Activated CD4-positive, alpha-beta memory T cell treated with anti-CD3 and anti-CD28 coated beads for 36 hours (primary cell): Measurements from ENCODE around the gene ZBTB7A. TPM values are rescaled to one million over a fixed set of nuclear protein-coding genes. Genes with fewer than 3 reads are reported as not detected.

Experiments used
- CTCF ChIA-PET: fragments of 350-600 bp; sonication (Branson Sonifier 250); formaldehyde crosslinking; loops from one replicate; lab custom pipeline; 2021; ENCODE audit warnings: antibody characterized with exemption, inconsistent platforms; lab: Charles Lee
- POLR2A ChIA-PET: fragments of 350-600 bp; sonication (Branson Sonifier 250); formaldehyde crosslinking; loops from one replicate; lab custom pipeline; 2021; ENCODE audit warnings: antibody characterized with exemption; lab: Charles Lee
- DNase-seq: peaks from one replicate; pipeline ENCODE4 v3.0.0-alpha.2; 2020
- H3K27ac Mint-ChIP-seq: one replicate; pipeline ENCODE4 v1.8.0; 2021; ENCODE audit warnings: mixed read lengths
- H3K27me3 Mint-ChIP-seq: one replicate; pipeline ENCODE4 v1.8.0; 2021; ENCODE audit warnings: mixed read lengths
- H3K36me3 Mint-ChIP-seq: one replicate; pipeline ENCODE4 v1.8.0; 2021; ENCODE audit warnings: mixed read lengths
- H3K4me1 Mint-ChIP-seq: one replicate; pipeline ENCODE4 v1.8.0; 2021; ENCODE audit warnings: low read depth, mixed read lengths
- H3K4me3 Mint-ChIP-seq: one replicate; pipeline ENCODE4 v1.8.0; 2021; ENCODE audit warnings: mild to moderate bottlenecking, mixed read lengths
- H3K9me3 Mint-ChIP-seq: one replicate; pipeline ENCODE4 v1.8.0; 2021; ENCODE audit warnings: mixed read lengths
- intact Hi-C: fragments of 100-400 bp; cut with micrococcal nuclease; formaldehyde crosslinking; loops from one replicate; pipeline ENCODE4 v1.15.1; 2023
- total RNA-seq, 2 experiments: library from RNA; stranded (reverse); gene quantifications; one replicate each; pipeline ENCODE4 v1.2.3, GENCODE V29; 2021

ZBTB7A gene
- total RNA-seq, 2 experiments from 2014 or later = 31.0 to 32.5 TPM

- H3K27me3 Mint-ChIP-seq = no peaks in the 10 kb centered on the region
- intact Hi-C loops = loop anchor here (5.0 to 10.0 kb wide), 3 partner anchors 302 to 490 kb away; partner anchors contain the start of genes APBA3, CHAF1A, HMG20B and MRPL54
- ChIA-PET CTCF (interaction anchor here (1.2 kb wide), 1 partner anchor 75 kb away, joined by 4 read pairs; no protein-coding TSS in a partner anchor), POLR2A (interaction anchor here (1.1 kb wide), 1 partner anchor 57 kb away, joined by 3 read pairs; the partner anchor contains the start of gene PIAS4)
- peak overlapping the region; percentile 82 for H3K4me3 Mint-ChIP-seq
- H3K9me3 Mint-ChIP-seq = no peaks in the 10 kb centered on the region
- H3K36me3 Mint-ChIP-seq = peaks cover 5% of the 10 kb centered on the region
- DNase-seq = peak; percentile 53
- H3K4me1 Mint-ChIP-seq = peaks cover 44% of the 10 kb centered on the region
- peak overlapping the region; percentile 51 for H3K27ac Mint-ChIP-seq
These were observed 2.0 kb downstream of the ZBTB7A start for GRCh38 chr19:4064496-4065260.

DNA sequence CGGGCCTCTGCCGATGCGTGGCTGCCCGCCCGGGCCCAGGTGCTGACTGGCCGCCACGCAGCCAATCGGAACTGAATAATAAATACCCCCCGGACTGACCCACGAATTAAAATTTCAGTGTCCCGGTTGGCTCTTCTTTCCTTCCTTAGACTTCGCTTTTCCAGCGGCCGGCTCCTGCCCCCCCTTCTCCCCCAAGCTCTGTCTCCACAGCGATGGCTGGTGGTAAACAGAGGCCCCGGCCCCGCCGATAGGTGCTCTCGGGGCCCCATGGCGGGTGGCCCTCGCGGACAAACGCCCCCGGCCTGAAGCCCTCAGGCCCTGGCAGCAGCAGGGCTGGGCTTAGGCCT lies 2.6 kb downstream of the ZBTB7A start:
- Mint-ChIP-seq H3K4me1 (peaks cover 45% of the 10 kb centered on the region), H3K4me3 (peak overlapping the region; percentile 82), H3K36me3 (peaks cover 5% of the 10 kb centered on the region), H3K27ac (peak overlapping the region; percentile 83), H3K9me3 (no peaks in the 10 kb centered on the region), H3K27me3 (no peaks in the 10 kb centered on the region)
- CTCF ChIA-PET = interaction anchor here (1.2 kb wide), 1 partner anchor 76 kb away, joined by 4 read pairs; no protein-coding TSS in a partner anchor
- POLR2A ChIA-PET = interaction anchor here (1.1 kb wide), 1 partner anchor 57 kb away, joined by 3 read pairs; the partner anchor contains the start of gene PIAS4
- no peak for DNase-seq
- intact Hi-C loops = loop anchor here (10.0 kb wide), 1 partner anchor 489 kb away; the partner anchor contains the start of gene HMG20B

GRCh38 chr19:4063369-4064148 lies 3.1 kb downstream of the ZBTB7A start:
- POLR2A ChIA-PET = no interaction called here
- DNase-seq = no peak
- CTCF ChIA-PET = interaction anchor here (1.2 kb wide), 1 partner anchor 76 kb away, joined by 4 read pairs; no protein-coding TSS in a partner anchor
- Mint-ChIP-seq H3K4me1 (peaks cover 44% of the 10 kb centered on the region), H3K9me3 (no peaks in the 10 kb centered on the region), H3K27me3 (no peaks in the 10 kb centered on the region), H3K27ac (peak overlapping the region; percentile 83), H3K36me3 (peaks cover 5% of the 10 kb centered on the region), H3K4me3 (peak overlapping the region; percentile 82)
- intact Hi-C loops = loop anchor here (10.0 kb wide), 1 partner anchor 489 kb away; the partner anchor contains the start of gene HMG20B

DNA sequence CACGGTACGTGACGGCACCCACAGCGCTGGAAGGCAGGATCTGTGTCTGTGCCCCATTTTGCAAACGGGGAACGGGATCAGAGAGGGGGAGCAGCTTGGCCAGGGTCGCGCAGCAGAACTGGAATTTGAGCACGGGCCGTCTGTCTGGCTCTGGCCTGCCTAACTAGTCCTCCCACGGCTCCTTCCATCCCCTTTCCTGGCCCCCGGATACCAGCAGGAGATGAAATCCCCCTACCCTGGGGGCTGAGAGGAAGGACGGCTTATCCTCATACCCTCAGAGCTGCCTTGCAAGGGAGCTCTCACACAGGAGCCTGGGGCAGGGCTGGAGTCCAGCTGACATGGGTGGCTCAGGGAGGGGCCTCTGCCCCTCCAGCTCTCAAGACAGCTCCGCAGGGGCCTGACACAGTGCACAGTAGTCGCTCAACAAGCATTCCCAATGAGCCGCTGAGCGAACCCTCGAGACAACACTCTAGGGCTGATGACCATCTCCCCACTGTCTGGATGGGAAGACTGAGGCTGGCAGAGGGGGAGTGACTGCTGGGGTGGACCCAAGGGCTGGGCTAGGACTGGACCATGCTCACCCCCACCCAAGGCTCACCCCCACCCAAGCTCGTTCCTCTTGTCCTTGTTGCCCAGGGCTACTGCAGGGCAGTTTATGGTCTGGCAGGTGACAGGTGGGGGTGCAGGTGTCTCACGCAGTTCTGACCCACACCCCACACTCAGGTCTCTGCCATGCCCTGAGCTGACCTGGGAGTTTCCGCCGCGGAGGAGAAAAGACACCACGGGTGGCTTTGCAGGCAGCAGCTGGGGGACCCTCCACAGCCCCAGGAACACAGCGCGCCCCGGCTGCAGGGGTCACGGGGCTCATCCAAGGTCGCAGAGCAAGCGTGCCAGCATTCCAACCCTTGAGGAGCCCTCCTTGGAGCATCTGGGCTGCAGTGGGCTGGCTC lies 4.0 kb downstream of the ZBTB7A start:
- peaks cover 44% of the 10 kb centered on the region for H3K4me1 Mint-ChIP-seq
- no peak for DNase-seq
- CTCF ChIA-PET = interaction anchor here (1.5 kb wide), 1 partner anchor 77 kb away, joined by 6 read pairs; no protein-coding TSS in a partner anchor
- POLR2A ChIA-PET = no interaction called here
- intact Hi-C loops = loop anchor here (10.0 kb wide), 1 partner anchor 488 kb away; the partner anchor contains the start of gene HMG20B
- no peaks in the 10 kb centered on the region for H3K9me3 Mint-ChIP-seq
- H3K27ac Mint-ChIP-seq = peak overlapping the region; percentile 60
- H3K36me3 Mint-ChIP-seq = peaks cover 5% of the 10 kb centered on the region
- peak overlapping the region; percentile 82 for H3K4me3 Mint-ChIP-seq
- no peaks in the 10 kb centered on the region for H3K27me3 Mint-ChIP-seq

GRCh38 chr19:4061683-4062418 lies 4.8 kb downstream of the ZBTB7A start:
- H3K36me3 Mint-ChIP-seq = peaks cover 5% of the 10 kb centered on the region
- intact Hi-C loops = loop anchor here (10.0 kb wide), 1 partner anchor 487 kb away; the partner anchor contains the start of gene HMG20B
- peak overlapping the region; percentile 60 for H3K27ac Mint-ChIP-seq
- H3K9me3 Mint-ChIP-seq = no peaks in the 10 kb centered on the region
- DNase-seq = no peak
- CTCF ChIA-PET = interaction anchor here (1.5 kb wide), 1 partner anchor 78 kb away, joined by 6 read pairs; no protein-coding TSS in a partner anchor
- H3K4me3 Mint-ChIP-seq = peak overlapping the region; percentile 20
- peaks cover 46% of the 10 kb centered on the region for H3K4me1 Mint-ChIP-seq
- POLR2A ChIA-PET = interaction anchor here (0.5 kb wide), 1 partner anchor 200 kb away, joined by 3 read pairs; no protein-coding TSS in a partner anchor
- H3K27me3 Mint-ChIP-seq = no peaks in the 10 kb centered on the region

DNA sequence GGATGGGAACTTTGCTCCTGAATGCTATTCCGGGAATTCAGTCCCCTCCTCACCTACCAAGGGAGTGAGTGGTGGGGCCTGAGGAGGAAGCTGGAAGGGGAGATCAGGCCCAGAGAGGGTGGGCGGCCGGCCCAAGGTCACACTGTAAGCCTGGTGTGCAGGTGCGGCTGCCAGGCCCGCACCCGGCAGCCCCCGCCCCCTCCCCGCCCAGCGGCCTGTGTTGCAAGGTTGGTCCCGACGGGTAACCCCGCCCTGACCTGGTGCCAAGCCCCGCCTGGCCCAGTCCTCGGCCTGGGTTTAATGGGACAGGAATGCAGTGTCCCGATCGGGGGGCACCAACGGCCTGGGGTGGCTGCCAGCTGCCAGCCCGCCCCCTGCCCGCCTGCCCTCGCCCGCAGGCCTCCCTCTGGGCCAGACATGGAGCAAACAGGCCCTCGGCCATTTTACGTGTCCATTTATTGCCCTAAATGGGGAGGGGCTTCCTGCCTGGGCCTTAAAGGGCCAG lies 5.5 kb downstream of the ZBTB7A start:
- Mint-ChIP-seq H3K4me1 (peaks cover 46% of the 10 kb centered on the region), H3K27me3 (no peaks in the 10 kb centered on the region), H3K27ac (peak overlapping the region; percentile 89), H3K36me3 (peaks cover 5% of the 10 kb centered on the region), H3K9me3 (no peaks in the 10 kb centered on the region), H3K4me3 (no peak overlapping the region)
- CTCF ChIA-PET = interaction anchor here (1.5 kb wide), 1 partner anchor 78 kb away, joined by 6 read pairs; no protein-coding TSS in a partner anchor
- DNase-seq = peak; percentile 54
- intact Hi-C loops = loop anchor here (10.0 kb wide), 1 partner anchor 486 kb away; the partner anchor contains the start of gene HMG20B
- POLR2A ChIA-PET = interaction anchor here (0.5 kb wide), 1 partner anchor 200 kb away, joined by 3 read pairs; no protein-coding TSS in a partner anchor

- no peaks in the 10 kb centered on the region for H3K27me3 Mint-ChIP-seq
- peak overlapping the region; percentile 89 for H3K27ac Mint-ChIP-seq
- peaks cover 8% of the 10 kb centered on the region for H3K36me3 Mint-ChIP-seq
- CTCF ChIA-PET = interaction anchor here (1.7 kb wide), 1 partner anchor 79 kb away, joined by 6 read pairs; no protein-coding TSS in a partner anchor
- H3K4me1 Mint-ChIP-seq = peaks cover 50% of the 10 kb centered on the region
- H3K4me3 Mint-ChIP-seq = peak overlapping the region; percentile 64
- POLR2A ChIA-PET = no interaction called here
- DNase-seq = no peak
- H3K9me3 Mint-ChIP-seq = no peaks in the 10 kb centered on the region
- intact Hi-C loops = loop anchor here (10.0 kb wide), 1 partner anchor 486 kb away; the partner anchor contains the start of gene HMG20B
These were observed 6.0 kb downstream of the ZBTB7A start for GRCh38 chr19:4060621-4061177.

DNA sequence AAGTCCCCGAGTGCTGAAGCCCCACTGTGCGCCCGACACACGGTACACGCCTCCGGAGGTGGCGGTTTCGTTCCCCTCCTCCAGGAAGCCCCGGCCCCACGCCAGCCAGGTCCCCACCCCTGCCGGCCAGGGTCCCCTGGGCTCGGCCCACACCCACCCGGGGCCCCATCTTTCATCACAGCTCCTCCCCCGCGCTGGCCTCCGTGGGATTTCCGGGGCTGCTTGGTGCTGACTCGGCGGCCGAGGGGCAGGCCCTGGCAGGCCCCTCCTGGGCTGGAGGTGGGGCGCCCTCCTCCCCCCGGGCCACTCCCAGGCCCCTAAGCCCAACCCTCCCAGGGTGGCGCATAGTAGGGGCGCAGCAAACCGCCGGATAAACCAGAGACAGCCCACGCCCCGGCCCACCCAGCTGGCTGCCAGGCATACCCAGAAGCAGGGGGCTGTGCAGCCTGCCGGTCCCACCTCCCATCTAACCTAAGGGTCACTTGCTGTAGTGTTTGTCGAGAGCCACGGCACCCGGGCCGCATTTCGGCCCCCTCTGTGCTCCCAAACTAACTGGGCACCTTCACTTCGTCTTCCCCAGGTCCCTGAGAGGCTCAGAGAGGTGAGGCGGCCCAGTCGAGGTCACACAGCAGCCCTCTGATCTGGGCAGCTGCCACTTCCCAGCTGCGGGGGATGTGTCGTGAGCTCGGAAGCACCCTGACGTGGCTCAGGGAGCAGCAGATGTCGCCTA lies 6.6 kb downstream of the ZBTB7A start:
- intact Hi-C loops = loop anchor here (10.0 kb wide), 1 partner anchor 485 kb away; the partner anchor contains the start of gene HMG20B
- DNase-seq = peak; percentile 78
- CTCF ChIA-PET = interaction anchor here (1.7 kb wide), 1 partner anchor 80 kb away, joined by 6 read pairs; no protein-coding TSS in a partner anchor
- H3K27ac Mint-ChIP-seq = peak overlapping the region; percentile 89
- POLR2A ChIA-PET = no interaction called here
- H3K4me3 Mint-ChIP-seq = peak overlapping the region; percentile 64
- H3K4me1 Mint-ChIP-seq = peaks cover 50% of the 10 kb centered on the region
- peaks cover 13% of the 10 kb centered on the region for H3K36me3 Mint-ChIP-seq
- H3K27me3 Mint-ChIP-seq = no peaks in the 10 kb centered on the region
- no peaks in the 10 kb centered on the region for H3K9me3 Mint-ChIP-seq

- no peak for DNase-seq
- intact Hi-C loops = no loop called here
- Mint-ChIP-seq H3K27me3 (no peaks in the 10 kb centered on the region), H3K9me3 (no peaks in the 10 kb centered on the region), H3K36me3 (peaks cover 13% of the 10 kb centered on the region), H3K27ac (peak overlapping the region; percentile 71), H3K4me1 (peaks cover 50% of the 10 kb centered on the region), H3K4me3 (peak overlapping the region; percentile 29)
- POLR2A ChIA-PET = no interaction called here
- CTCF ChIA-PET = interaction anchor here (1.7 kb wide), 1 partner anchor 80 kb away, joined by 6 read pairs; no protein-coding TSS in a partner anchor
These were observed 7.2 kb downstream of the ZBTB7A start for GRCh38 chr19:4059453-4059871.
